Bronchial epithelial cell (primary cell): Measurements from ENCODE around the gene AP1AR. TPM values are rescaled to one million over a fixed set of nuclear protein-coding genes. Genes with fewer than 3 reads are reported as not detected.
A peak's percentile ranks its signal among the peaks of the same experiment; 100 is the strongest.

ENCODE experiments used
- DNase-seq: peaks from one replicate; pipeline ENCODE4 v3.0.0-alpha.2; 2010; ENCODE audit warnings: low read depth
- FAIRE-seq: peaks from 2 replicates; lab custom pipeline; 2011; peaks lifted over from hg19 to GRCh38; lab: Jason Lieb, UNC
- H3K27me3 ChIP-seq: 2 replicates; pipeline ENCODE4 v1.5.1; 2011; ENCODE audit warnings: low read length; ENCODE audit not compliant: control insufficient read depth, insufficient read depth
- H3K36me3 ChIP-seq: 2 replicates; pipeline ENCODE4 v1.5.1; 2011; ENCODE audit warnings: low read length; ENCODE audit not compliant: control insufficient read depth, insufficient read depth
- H3K4me3 ChIP-seq: 2 replicates; pipeline ENCODE4 v1.5.1; 2011; ENCODE audit warnings: mild to moderate bottlenecking, low read depth, low read length, control low read depth
- CTCF ChIP-seq: IDR thresholded peaks from 2 replicates; pipeline ENCODE4 v1.5.1; 2011; ENCODE audit warnings: mild to moderate bottlenecking, moderate library complexity, low read length, control low read depth, inconsistent platforms; ENCODE audit not compliant: insufficient read depth, severe bottlenecking
- total RNA-seq: library from RNA; depleted of rRNA; stranded (reverse); fragments of >200 nt; gene quantifications from 2 replicates; pipeline ENCODE4 v1.2.1, GENCODE V29; 2014

The AP1AR gene
- total RNA-seq = 58.4 and 67.2 TPM in 2 replicates

- Histone ChIP-seq H3K27me3 (no peaks in the 10 kb centered on the region), H3K4me3 (peak within 1 kb of the TSS; percentile 100), H3K36me3 (no peaks in the 10 kb centered on the region)
- no peak for TF ChIP-seq CTCF
- FAIRE-seq (no peak), DNase-seq (peak; percentile 49)
Observed at GRCh38 chr4:112231779-112232713, at the start of gene AP1AR. AP1AR (plus strand) TSS chr4:112231787; CDS start chr4:112232092, 305 bp downstream.

GRCh38 chr4:112182604-112183003 lies 49.0 kb upstream of the AP1AR start:
- TF ChIP-seq CTCF = no peak
- H3K27me3 ChIP-seq = no peaks in the 10 kb centered on the region

GRCh38 chr4:112183252-112183651 lies 48.3 kb upstream of the AP1AR start:
- no peaks in the 10 kb centered on the region for H3K27me3 ChIP-seq
- DNase-seq (peak; percentile 50), FAIRE-seq (no peak)
- TF ChIP-seq CTCF = no peak
- H3K36me3 ChIP-seq = no peaks in the 10 kb centered on the region
- H3K4me3 ChIP-seq = no peak overlapping the region

More at GRCh38 chr4:112182604-112183003, 49.0 kb upstream of the AP1AR start:
- no peak for DNase-seq
- Histone ChIP-seq H3K4me3 (no peak overlapping the region), H3K36me3 (no peaks in the 10 kb centered on the region)
- FAIRE-seq = no peak

- DNase-seq = no peak
- FAIRE-seq = no peak
- no peaks in the 10 kb centered on the region for H3K27me3 ChIP-seq
- no peak for TF ChIP-seq CTCF
- H3K36me3 ChIP-seq = no peaks in the 10 kb centered on the region
- H3K4me3 ChIP-seq = no peak overlapping the region
Observed at GRCh38 chr4:112184438-112184837, 47.1 kb upstream of the AP1AR start.

GRCh38 chr4:112185334-112185733 lies 46.3 kb upstream of the AP1AR start:
- DNase-seq (no peak), FAIRE-seq (no peak)
- no peak for TF ChIP-seq CTCF
- no peaks in the 10 kb centered on the region for H3K27me3 ChIP-seq
- H3K36me3 ChIP-seq = no peaks in the 10 kb centered on the region
- no peak overlapping the region for H3K4me3 ChIP-seq
